SK-N-DZ (cell line): Measurements from ENCODE around the gene XG.
"Not testable (repeated sequence)": the region's sequence is repeated elsewhere in the genome, so short reads cannot be mapped to it uniquely, and the experiment has no call there.

Source experiments
- DNase-seq: peaks from one replicate; pipeline ENCODE4 v3.0.0-alpha.2; 2015; ENCODE audit warnings: low spot score

Gene XG

GRCh38 chrX:2733286-2733685 lies 18.6 kb upstream of the XG start:
- DNase-seq = no peak

GRCh38 chrX:2735270-2735669 lies 16.6 kb upstream of the XG start:
- DNase-seq = no peak

- no peak for DNase-seq
Measured at GRCh38 chrX:2740672-2741071, 11.2 kb upstream of the XG start.

- DNase-seq = no peak
Measured at GRCh38 chrX:2741386-2741785, 10.5 kb upstream of the XG start.

- not testable (repeated sequence) for DNase-seq
Measured at GRCh38 chrX:2746250-2746649, 5.6 kb upstream of the XG start.

GRCh38 chrX:2748171-2748814 lies 3.5 kb upstream of the XG start:
- DNase-seq = no peak

GRCh38 chrX:2748815-2749188 lies 3.0 kb upstream of the XG start:
- DNase-seq = no peak

- DNase-seq = no peak
Measured at GRCh38 chrX:2751291-2751690, 549 bp upstream of the XG start.

- not testable (repeated sequence) for DNase-seq
Measured at GRCh38 chrX:2752441-2752840, 601 bp downstream of the XG start.

GRCh38 chrX:2755163-2755715 lies 3.4 kb downstream of the XG start:
- not testable (repeated sequence) for DNase-seq

GRCh38 chrX:2756548-2756947 lies 4.7 kb downstream of the XG start:
- DNase-seq = no peak

- no peak for DNase-seq
Measured at GRCh38 chrX:2761246-2761645, 9.4 kb downstream of the XG start.

- not testable (repeated sequence) for DNase-seq
Measured at GRCh38 chrX:2762671-2763070, 10.8 kb downstream of the XG start.

GRCh38 chrX:2764766-2765548 lies 13.1 kb downstream of the XG start:
- not testable (repeated sequence) for DNase-seq

- no peak for DNase-seq
Measured at GRCh38 chrX:2765549-2765830, 13.7 kb downstream of the XG start.

GRCh38 chrX:2766906-2767305 lies 15.1 kb downstream of the XG start:
- DNase-seq = no peak

GRCh38 chrX:2767631-2768455 lies 16.0 kb downstream of the XG start:
- peak; percentile 5 for DNase-seq

GRCh38 chrX:2769615-2770014 lies 17.8 kb downstream of the XG start:
- DNase-seq = no peak

- not testable (repeated sequence) for DNase-seq
Measured at GRCh38 chrX:2773166-2774055, 21.6 kb downstream of the XG start.

GRCh38 chrX:2774057-2774456 lies 22.2 kb downstream of the XG start:
- DNase-seq = no peak

GRCh38 chrX:2774776-2775175 lies 22.9 kb downstream of the XG start:
- DNase-seq = no peak
